SK-N-SH (cell line): ENCODE measurements around the gene TAF4.

ENCODE experiments used
- CTCF ChIP-seq: fragments of 200-600 bp; sonication (generic); IDR thresholded peaks from 2 replicates; pipeline ENCODE4 v1.6.1; 2017; ENCODE audit warnings: antibody characterized with exemption, mild to moderate bottlenecking, moderate library complexity
- ELF1 ChIP-seq: IDR thresholded peaks from 2 replicates; pipeline ENCODE4 v1.4.0; 2012
- EP300 ChIP-seq, 2 experiments: IDR thresholded peaks; 2 replicates each; pipeline versions ENCODE4 v1.4.0 to v1.6.1; 2012; ENCODE audit warnings: borderline replicate concordance in 1 of 2, low read depth in 1 of 2, low read length in 1 of 2
- EZH2phosphoT487 ChIP-seq: fragments of 200-600 bp; sonication (generic); IDR thresholded peaks from 2 replicates; pipeline ENCODE4 v1.6.1; 2017; ENCODE audit warnings: low read depth, mixed run types, mild to moderate bottlenecking, antibody characterized with exemption, moderate library complexity, borderline replicate concordance
- POLR2AphosphoS5 ChIP-seq: IDR thresholded peaks from 2 replicates; pipeline ENCODE4 v1.6.1; 2012; ENCODE audit warnings: low read depth, low read length
- RAD21 ChIP-seq: IDR thresholded peaks from 2 replicates; pipeline ENCODE4 v1.6.1; 2012; ENCODE audit warnings: mild to moderate bottlenecking, low read length
- SMC3 ChIP-seq: IDR thresholded peaks from 2 replicates; pipeline ENCODE4 v1.6.1; 2012; ENCODE audit warnings: low read depth, low read length, improper control_type of control experiment
- TEAD4 ChIP-seq: IDR thresholded peaks from 2 replicates; pipeline ENCODE4 v1.4.0; 2012; ENCODE audit warnings: mild to moderate bottlenecking, borderline replicate concordance; ENCODE audit not compliant: insufficient read depth
- ZBTB33 ChIP-seq: IDR thresholded peaks from 2 replicates; pipeline ENCODE4 v1.4.0; 2012; ENCODE audit warnings: low read depth, borderline replicate concordance

GRCh38 chr20:62103508-62104233, 38.0 kb upstream of the TAF4 start:
- no peak for TF ChIP-seq EP300 (IDR thresholded peaks at IDR 0.05; ENCODE audit: borderline replicate concordance in 1 of 2, low read depth in 1 of 2, low read length in 1 of 2)
- TF ChIP-seq CTCF, result no peak
- no peak for TF ChIP-seq ZBTB33
- TF ChIP-seq ELF1, result no peak
- TF ChIP-seq EZH2phosphoT487, result no peak
- no peak for TF ChIP-seq POLR2AphosphoS5
- TF ChIP-seq TEAD4, result no peak
- no peak for TF ChIP-seq RAD21
- no peak for TF ChIP-seq SMC3
